Measurements from ENCODE around the gene CFAP298. TPM values are rescaled to one million over a fixed set of nuclear protein-coding genes. Genes with fewer than 3 reads are reported as not detected.

CFAP298 gene
- total RNA-seq, 2 experiments from 2014 or later: 34.0 to 34.7 TPM

DNA sequence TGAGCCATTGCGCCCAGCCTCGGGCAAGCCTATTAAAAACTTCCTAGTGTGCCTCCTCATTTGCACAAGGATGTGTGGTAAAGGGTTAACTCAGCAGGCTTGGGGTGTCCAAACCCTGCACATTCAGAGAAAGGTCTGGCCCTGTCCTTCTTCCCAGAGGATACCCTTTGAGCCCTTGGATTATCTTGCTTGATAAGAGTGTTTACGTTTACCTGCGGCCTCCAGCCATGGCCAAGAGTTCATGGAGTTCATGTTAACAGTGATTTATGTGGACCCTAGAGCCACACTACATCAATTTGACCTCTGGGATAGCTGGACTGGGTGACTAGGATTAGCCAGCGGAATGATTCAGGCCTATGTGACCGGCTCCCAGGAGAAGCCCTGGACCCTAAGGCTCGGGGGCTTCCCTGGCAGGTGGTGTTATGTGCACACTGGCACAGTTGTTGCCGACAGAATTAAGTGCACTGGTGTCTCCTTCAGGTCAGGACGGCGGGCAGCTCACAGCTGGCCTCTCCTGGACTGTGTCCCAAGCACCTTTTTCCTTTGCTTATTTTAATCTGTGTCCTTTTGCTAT, 19.2 kb downstream of the CFAP298 start:
- Mint-ChIP-seq H3K36me3 (ENCODE audit: low read depth) (no peaks in the 10 kb centered on the region), H3K4me1 (peaks cover 11% of the 10 kb centered on the region), H3K4me3 (no peak overlapping the region), H3K9me3 (no peaks in the 10 kb centered on the region), H3K27me3 (no peaks in the 10 kb centered on the region), H3K27ac (no peak overlapping the region)
- DNase-seq: no peak
- POLR2A ChIA-PET: no interaction called here
- CTCF ChIA-PET: interaction anchor here (0.6 kb wide), 1 partner anchor 39 kb away, joined by 3 read pairs; no protein-coding TSS in a partner anchor

DNA sequence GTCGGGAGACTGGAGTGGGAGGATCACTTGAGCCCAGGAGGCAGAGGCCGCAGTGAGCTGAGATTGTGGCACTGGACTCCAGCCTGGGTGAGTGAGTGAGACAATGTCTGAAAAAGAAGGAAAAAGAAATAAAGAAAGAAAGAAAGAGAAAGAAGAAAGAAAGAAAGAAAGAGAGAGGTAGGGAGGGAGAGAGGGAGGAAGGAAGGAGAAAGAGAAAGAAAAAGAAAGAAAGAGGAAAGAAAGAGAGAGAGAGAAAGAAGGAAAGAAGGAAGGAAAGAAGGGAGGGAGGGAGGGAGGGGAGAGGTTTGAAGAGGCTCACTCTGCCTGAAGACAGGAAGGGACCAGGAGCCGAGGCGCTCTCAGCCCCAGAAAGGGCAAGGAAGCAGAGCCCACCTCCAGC, 22.0 kb downstream of the CFAP298 start:
- no peak overlapping the region for H3K4me3 Mint-ChIP-seq
- DNase-seq: no peak
- CTCF ChIA-PET: interaction anchor here (1.0 kb wide), 1 partner anchor 11 kb away, joined by 3 read pairs; no protein-coding TSS in a partner anchor
- no peaks in the 10 kb centered on the region for H3K4me1 Mint-ChIP-seq
- no peaks in the 10 kb centered on the region for H3K9me3 Mint-ChIP-seq
- H3K27me3 Mint-ChIP-seq: no peaks in the 10 kb centered on the region
- H3K36me3 Mint-ChIP-seq (ENCODE audit: low read depth): no peaks in the 10 kb centered on the region
- POLR2A ChIA-PET: no interaction called here
- no peak overlapping the region for H3K27ac Mint-ChIP-seq

DNA sequence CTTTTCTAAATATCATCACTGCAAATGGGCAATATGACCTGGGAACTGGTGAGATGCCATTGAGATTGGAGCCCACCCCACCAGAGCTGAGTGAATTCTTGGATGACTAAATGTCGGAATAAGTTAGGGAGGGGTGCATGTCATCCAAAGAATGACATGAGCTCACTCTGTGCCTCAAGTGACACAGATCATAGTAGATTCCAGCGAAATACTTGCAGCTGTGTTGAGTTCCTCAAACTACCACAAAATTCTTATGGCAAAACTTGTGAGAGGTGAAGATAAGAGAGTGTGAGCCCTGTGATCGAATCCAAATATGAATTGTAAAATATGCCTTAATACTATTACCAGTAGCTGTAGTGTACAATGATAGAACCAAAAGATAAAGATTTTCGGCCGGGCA, 24.5 kb downstream of the CFAP298 start:
- ChIA-PET POLR2A (interaction anchor here (1.4 kb wide), 1 partner anchor 24 kb away, joined by 3 read pairs; the partner anchor contains the start of gene CFAP298), CTCF (interaction anchor here (1.0 to 2.2 kb wide), 2 partner anchors 13 to 18 kb away, joined by 4 to 9 read pairs; no protein-coding TSS in a partner anchor)
- Mint-ChIP-seq H3K27ac (no peak overlapping the region), H3K4me1 (peaks cover 4% of the 10 kb centered on the region), H3K9me3 (no peaks in the 10 kb centered on the region), H3K27me3 (no peaks in the 10 kb centered on the region), H3K36me3 (ENCODE audit: low read depth) (no peaks in the 10 kb centered on the region), H3K4me3 (no peak overlapping the region)
- DNase-seq: no peak

DNA sequence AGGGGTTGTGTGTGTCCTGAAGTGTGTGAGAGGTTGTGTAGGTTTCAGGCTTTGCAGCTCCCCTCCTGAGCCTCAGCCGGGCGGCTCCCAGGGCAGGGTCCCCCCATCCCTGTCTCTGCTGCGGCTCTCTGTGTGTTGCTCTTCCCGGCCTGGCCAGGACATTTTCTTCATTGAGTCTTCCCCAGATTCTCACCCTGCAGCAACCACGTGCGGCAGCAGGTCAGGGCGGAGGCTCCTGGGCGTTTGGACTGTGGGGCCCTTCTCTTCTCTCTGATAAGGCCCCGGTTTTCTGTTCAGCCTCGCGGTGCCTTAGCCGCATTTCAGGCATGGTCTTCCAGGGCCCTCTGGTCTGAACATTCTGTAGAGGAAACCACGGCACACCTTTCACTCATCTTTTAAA, 25.1 kb downstream of the CFAP298 start:
- no peak for DNase-seq
- Mint-ChIP-seq H3K27ac (no peak overlapping the region), H3K4me1 (peaks cover 4% of the 10 kb centered on the region), H3K4me3 (no peak overlapping the region), H3K36me3 (ENCODE audit: low read depth) (no peaks in the 10 kb centered on the region), H3K27me3 (no peaks in the 10 kb centered on the region), H3K9me3 (no peaks in the 10 kb centered on the region)
- CTCF ChIA-PET: interaction anchor here (2.2 kb wide), 1 partner anchor 14 kb away, joined by 9 read pairs; no protein-coding TSS in a partner anchor
- POLR2A ChIA-PET: no interaction called here

DNA sequence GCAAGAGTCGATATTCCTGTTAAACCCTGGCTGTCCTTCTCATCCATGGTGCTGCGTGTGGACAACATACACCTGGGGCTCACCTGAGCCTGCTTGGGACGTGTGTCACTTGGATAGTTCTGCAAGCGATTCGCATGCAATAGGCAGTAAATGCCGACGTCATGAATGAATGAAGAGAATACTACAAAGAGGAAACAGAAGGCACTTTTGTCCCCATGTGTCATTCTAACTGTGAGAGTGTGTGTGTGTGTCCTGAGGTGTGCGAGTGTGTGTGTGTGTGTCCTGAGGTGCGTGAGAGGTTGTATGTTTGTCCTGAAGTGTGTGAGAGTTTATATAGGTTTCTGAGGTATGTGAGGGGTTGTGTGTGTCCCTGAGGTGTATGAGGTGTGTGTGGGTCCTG, 26.2 kb downstream of the CFAP298 start:
- Mint-ChIP-seq H3K27me3 (no peaks in the 10 kb centered on the region), H3K4me3 (no peak overlapping the region), H3K4me1 (peaks cover 4% of the 10 kb centered on the region), H3K27ac (no peak overlapping the region), H3K9me3 (no peaks in the 10 kb centered on the region), H3K36me3 (ENCODE audit: low read depth) (no peaks in the 10 kb centered on the region)
- POLR2A ChIA-PET: no interaction called here
- DNase-seq: no peak
- CTCF ChIA-PET: interaction anchor here (0.9 kb wide), 1 partner anchor 15 kb away, joined by 10 read pairs; no protein-coding TSS in a partner anchor

DNA sequence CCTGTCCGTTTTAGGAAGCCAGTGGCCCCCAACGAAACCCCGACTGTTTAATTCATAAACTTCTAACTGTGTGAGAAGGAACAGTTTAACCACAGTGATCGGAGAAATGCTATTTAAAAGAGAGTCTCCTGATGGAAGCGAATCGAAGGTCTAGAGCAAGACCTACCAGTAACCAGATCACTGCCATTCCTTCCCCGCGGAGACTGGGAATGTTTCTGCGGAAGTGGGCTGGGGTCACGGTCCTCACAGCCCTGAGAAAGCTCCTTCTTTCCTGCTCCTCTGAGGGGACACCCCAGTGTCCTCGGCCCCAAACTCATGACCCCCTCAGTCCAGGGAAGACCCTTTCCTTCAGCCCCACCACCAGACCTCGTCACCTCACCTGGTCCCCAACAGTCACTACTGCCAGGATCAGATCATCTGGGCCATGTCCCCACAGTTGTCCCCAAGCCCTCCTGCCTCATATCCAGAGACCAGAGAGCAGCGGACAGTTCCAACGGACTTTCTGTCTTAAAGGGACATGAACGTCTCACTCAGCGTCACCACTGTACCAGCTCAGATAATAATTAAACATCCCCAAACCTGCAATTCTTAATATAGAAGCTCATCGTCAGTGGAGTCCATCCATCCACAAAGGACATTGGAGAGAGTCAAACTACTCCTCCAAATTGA, 27.0 kb downstream of the CFAP298 start, which contains the start of gene TCP10L:
Gene TCP10L (minus strand): TSS at position 482 of the 669 bp plus-strand sequence. CDS start 1,219 bp downstream, outside the sequence.
- Mint-ChIP-seq H3K4me1 (peaks cover 4% of the 10 kb centered on the region), H3K27ac (no peak within 1 kb of the TSS), H3K36me3 (ENCODE audit: low read depth) (no peaks in the 10 kb centered on the region), H3K9me3 (no peaks in the 10 kb centered on the region), H3K27me3 (no peaks in the 10 kb centered on the region), H3K4me3 (no peak within 1 kb of the TSS)
- POLR2A ChIA-PET: interaction anchor here (1.7 kb wide), 1 partner anchor 193 kb away, joined by 4 read pairs; no protein-coding TSS in a partner anchor
- CTCF ChIA-PET: interaction anchor here (0.9 kb wide), 1 partner anchor 16 kb away, joined by 10 read pairs; no protein-coding TSS in a partner anchor
- DNase-seq: no peak

DNA sequence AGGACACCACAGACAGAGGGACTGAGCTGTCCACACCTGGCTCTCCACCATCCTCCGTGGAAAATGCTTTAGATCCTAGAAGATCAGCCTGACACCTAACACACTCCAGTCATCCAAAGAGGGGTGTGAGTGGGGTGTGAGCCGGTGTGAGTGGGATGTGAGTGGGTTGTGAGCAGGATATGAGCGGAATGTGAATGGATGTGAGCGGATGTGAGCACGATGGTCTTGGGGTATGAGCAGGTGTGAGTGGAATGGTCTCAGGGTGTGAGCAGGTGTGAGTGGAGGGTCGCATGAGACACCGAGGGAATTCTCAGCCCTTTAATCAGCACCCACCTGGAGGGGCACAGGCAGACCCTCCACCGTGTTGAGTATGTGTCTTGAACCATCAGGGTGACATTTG, 27.7 kb downstream of the CFAP298 start:
- Mint-ChIP-seq H3K27me3 (no peaks in the 10 kb centered on the region), H3K4me3 (no peak overlapping the region), H3K27ac (no peak overlapping the region), H3K9me3 (no peaks in the 10 kb centered on the region), H3K36me3 (ENCODE audit: low read depth) (no peaks in the 10 kb centered on the region), H3K4me1 (peaks cover 4% of the 10 kb centered on the region)
- no peak for DNase-seq
- CTCF ChIA-PET: no interaction called here
- POLR2A ChIA-PET: interaction anchor here (1.7 kb wide), 1 partner anchor 192 kb away, joined by 4 read pairs; no protein-coding TSS in a partner anchor

DNA sequence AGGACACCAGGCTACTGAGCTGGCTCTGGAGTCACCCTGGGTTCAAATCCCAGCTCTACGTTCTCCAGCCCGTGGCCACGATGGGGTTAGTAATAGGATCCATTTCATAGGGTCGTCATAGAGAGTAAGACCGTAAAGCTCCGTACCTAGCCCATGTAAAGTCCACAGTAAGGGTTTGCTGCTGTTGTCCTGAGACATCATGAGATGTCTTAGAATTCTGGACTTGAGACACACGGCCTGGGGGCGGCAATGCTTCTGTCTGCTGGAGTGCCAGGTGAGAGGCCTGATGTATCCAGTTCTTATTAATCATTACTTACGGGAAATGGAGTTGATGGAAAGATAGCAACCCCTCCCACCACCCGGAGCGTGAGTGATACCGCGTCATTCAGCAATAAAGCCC, 30.4 kb downstream of the CFAP298 start:
- no peaks in the 10 kb centered on the region for H3K36me3 Mint-ChIP-seq (ENCODE audit: low read depth)
- CTCF ChIA-PET: interaction anchor here (1.0 to 2.1 kb wide), 2 partner anchors 12 to 19 kb away, joined by 4 to 5 read pairs; no protein-coding TSS in a partner anchor
- no peak overlapping the region for H3K4me3 Mint-ChIP-seq
- H3K9me3 Mint-ChIP-seq: no peaks in the 10 kb centered on the region
- DNase-seq: no peak
- H3K4me1 Mint-ChIP-seq: peaks cover 4% of the 10 kb centered on the region
- peaks cover 3% of the 10 kb centered on the region for H3K27me3 Mint-ChIP-seq
- POLR2A ChIA-PET: no interaction called here
- H3K27ac Mint-ChIP-seq: no peak overlapping the region

DNA sequence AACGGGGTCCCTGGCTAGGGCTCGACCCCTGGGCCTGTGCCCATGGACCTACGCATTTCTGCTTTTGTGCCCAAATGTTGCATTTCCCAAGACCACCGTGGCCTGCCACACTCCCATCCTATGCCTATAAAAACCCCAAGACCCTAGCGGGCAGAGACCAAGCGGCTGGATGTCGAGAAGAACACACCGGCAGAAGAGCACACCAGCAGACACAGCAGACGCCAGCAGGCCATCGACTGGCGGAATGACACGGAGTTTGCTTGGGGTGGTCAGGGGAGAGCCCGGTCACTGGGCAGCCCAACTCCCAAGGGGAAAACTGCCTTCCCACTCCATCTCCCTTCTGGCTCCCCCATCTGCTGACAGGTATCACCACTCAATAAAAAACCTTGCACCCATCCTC, 31.2 kb downstream of the CFAP298 start:
- DNase-seq: no peak
- Mint-ChIP-seq H3K36me3 (ENCODE audit: low read depth) (no peaks in the 10 kb centered on the region), H3K4me1 (peaks cover 4% of the 10 kb centered on the region), H3K4me3 (no peak overlapping the region), H3K9me3 (no peaks in the 10 kb centered on the region), H3K27ac (no peak overlapping the region), H3K27me3 (peaks cover 3% of the 10 kb centered on the region)
- ChIA-PET CTCF (interaction anchor here (2.1 kb wide), 1 partner anchor 11 kb away, joined by 5 read pairs; no protein-coding TSS in a partner anchor), POLR2A (no interaction called here)

DNA sequence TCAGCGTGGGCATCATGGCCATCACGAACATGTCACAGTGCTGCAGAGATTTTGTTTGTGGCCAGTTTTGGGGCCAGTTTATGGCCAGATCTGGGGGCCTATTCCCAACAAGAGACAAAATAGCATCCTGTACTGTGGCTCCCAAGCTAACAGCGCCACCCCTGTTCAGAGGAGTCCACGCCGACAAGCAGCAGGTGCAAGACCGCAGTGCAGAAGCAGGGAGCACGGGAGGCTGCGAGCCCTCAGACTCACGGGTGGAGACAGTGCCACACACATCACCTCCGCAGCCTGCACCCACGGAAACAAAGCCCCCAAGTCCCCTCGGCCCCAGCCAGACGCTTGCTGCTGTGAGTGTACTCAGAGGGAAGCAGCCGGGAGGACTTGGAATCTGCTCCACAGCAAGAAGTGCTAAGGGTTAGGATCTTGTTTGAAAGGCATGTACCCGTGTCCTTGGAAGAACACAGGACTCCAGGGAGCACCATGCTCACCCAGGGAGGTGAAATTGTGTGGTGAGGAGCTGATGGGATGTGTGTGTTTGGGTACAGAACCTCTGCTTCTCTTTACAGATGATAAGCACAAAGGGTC, 34.0 kb downstream of the CFAP298 start:
- Mint-ChIP-seq H3K36me3 (ENCODE audit: low read depth) (no peaks in the 10 kb centered on the region), H3K9me3 (no peaks in the 10 kb centered on the region), H3K27me3 (peaks cover 3% of the 10 kb centered on the region), H3K4me1 (no peaks in the 10 kb centered on the region), H3K4me3 (no peak overlapping the region), H3K27ac (no peak overlapping the region)
- peak; percentile 22 for DNase-seq
- ChIA-PET CTCF (no interaction called here), POLR2A (no interaction called here)

DNA sequence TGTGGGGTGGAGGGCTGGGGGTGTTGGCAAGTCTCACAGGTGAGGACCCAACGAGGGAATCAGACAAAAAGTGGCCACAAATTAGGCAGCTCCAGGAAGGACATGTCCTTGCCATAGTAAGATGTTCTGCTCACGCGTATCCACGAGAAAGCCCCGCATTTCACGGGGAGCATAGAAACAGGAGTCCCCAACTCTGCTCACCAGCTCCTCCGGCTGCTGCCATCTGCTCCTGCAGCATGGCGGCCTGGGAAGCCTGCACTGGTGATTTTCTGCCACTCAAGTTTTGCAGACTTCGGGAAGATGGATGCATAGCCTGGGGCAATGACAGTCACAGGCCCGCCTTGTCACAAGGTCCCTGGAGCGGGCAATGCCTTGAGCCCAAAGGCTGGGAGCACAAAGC, 36.2 kb downstream of the CFAP298 start:
- no peak for DNase-seq
- H3K4me3 Mint-ChIP-seq: no peak overlapping the region
- no peaks in the 10 kb centered on the region for H3K36me3 Mint-ChIP-seq (ENCODE audit: low read depth)
- peaks cover 1% of the 10 kb centered on the region for H3K4me1 Mint-ChIP-seq
- H3K27ac Mint-ChIP-seq: no peak overlapping the region
- ChIA-PET POLR2A (no interaction called here), CTCF (no interaction called here)
- peaks cover 3% of the 10 kb centered on the region for H3K27me3 Mint-ChIP-seq
- no peaks in the 10 kb centered on the region for H3K9me3 Mint-ChIP-seq

DNA sequence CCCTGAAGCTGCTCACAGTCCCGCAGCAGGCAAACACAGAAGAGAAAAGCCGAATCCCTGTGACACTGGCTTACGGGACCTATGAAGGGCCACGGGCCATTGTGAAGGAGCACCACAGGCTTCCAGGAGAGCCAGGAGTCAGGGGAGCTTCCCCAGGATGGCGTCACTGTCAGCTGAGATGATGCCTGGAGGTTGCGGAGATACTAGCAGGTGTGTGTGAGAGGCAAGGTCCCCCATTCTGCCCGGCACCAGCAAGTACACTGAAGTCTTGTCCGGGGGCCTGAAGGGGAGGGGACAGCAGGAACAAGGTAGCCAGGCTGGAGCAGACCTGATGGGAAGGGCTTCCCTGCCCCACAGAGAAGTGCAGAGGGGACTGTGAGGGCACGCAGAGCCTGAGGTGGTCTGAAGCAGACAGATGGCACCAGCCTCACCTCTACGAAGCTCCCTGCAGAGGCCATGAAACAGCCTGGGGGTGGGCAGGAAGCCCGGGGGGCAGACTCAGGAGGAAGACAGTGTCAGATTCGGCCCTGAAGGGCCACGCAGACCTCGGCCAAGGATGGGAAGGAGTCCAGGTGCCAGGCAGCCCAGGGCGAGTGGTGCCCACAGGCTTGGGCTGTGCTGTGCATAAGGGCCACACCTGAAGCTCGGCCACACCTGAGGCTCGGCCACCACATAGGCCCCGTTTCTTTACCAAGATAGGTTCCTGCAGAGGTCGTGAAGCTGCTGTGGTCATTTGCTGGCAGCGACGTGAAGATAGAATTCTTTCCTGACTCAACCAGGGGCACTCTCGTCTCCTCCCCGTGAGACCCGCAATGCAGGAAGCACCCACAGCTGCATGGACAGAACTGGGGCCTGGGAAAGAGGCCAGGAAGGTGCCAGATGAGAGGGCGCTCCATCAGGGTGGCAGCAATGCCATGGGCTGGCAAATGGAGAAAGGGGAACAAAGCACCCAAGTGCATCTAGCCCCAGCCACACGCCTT, 36.9 kb downstream of the CFAP298 start:
- ChIA-PET CTCF (no interaction called here), POLR2A (no interaction called here)
- Mint-ChIP-seq H3K4me1 (peaks cover 9% of the 10 kb centered on the region), H3K9me3 (no peaks in the 10 kb centered on the region), H3K36me3 (ENCODE audit: low read depth) (no peaks in the 10 kb centered on the region), H3K4me3 (no peak overlapping the region), H3K27me3 (peaks cover 3% of the 10 kb centered on the region), H3K27ac (no peak overlapping the region)
- DNase-seq: no peak
